ENCODE data around the gene SAPCD2.
"Not testable (repeated sequence)": the region's sequence is repeated elsewhere in the genome, so short reads cannot be mapped to it uniquely, and the experiment has no call there.

SAPCD2 gene, protein sequence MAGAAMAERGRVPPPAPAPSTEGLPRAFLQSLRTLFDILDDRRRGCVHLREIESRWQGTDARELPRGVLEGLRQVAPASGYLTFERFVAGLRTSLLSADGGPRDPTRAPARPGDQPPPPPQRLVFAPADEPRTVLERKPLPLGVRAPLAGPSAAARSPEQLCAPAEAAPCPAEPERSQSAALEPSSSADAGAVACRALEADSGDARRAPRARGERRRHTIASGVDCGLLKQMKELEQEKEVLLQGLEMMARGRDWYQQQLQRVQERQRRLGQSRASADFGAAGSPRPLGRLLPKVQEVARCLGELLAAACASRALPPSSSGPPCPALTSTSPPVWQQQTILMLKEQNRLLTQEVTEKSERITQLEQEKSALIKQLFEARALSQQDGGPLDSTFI
- 0.88 to 1.9 (median 1.5) reads per million in 4 experiments for total RNA-seq

- DNase-seq, result peak; percentile 76
Observed at GRCh38 chr9:137070201-137070905, at the start of gene SAPCD2. SAPCD2 (minus strand) TSS chr9:137070557; CDS start chr9:137070460, 97 bp downstream.

GRCh38 chr9:137118092-137118603 is 47.8 kb upstream of the SAPCD2 start:
- not testable (repeated sequence) for DNase-seq

GRCh38 chr9:137117269-137117731 is 46.9 kb upstream of the SAPCD2 start:
- no peak for DNase-seq

- no peak for DNase-seq
Observed at GRCh38 chr9:137116728-137117127, 46.4 kb upstream of the SAPCD2 start.

- no peak for DNase-seq
Observed at GRCh38 chr9:137116027-137116507, 45.7 kb upstream of the SAPCD2 start.

DNA sequence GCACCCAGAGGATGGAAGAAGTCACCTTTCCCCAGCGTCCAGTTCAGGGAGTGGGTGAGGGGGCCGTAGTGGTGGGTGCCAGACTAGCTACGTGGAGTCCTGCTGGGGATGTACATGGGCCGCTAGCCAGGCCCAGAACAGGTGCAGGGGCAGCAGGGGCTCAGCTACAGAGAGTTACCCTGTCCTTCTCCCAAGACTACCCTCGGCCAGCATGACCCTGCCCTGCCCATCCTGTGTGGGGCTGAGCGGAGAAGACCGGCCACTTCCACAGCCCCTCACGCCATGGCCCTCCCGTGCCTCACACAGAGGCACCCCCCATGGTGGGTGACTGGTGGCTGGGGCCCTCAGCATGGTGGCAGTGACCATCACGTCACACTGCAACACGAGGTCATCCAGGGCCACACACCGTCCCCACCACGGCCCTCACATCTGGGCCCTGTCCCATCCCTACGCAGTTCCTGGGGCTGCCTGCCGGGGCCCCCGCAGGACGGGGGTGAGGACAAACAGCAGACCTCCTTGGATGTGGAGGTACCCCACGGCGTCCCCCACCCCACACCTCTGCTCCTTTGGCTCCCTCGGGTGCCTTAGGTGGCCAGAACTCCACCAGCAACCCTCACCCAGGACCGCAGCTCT is 45.2 kb upstream of the SAPCD2 start:
- no peak for DNase-seq

GRCh38 chr9:137114613-137115393 is 44.4 kb upstream of the SAPCD2 start, which contains the start of gene DPP7:
DPP7 (minus strand) TSS chr9:137114733; CDS start chr9:137114713, 20 bp downstream.
- DNase-seq, result peak; percentile 66

- DNase-seq, result no peak
Observed at GRCh38 chr9:137114220-137114612, 43.9 kb upstream of the SAPCD2 start.

DNA sequence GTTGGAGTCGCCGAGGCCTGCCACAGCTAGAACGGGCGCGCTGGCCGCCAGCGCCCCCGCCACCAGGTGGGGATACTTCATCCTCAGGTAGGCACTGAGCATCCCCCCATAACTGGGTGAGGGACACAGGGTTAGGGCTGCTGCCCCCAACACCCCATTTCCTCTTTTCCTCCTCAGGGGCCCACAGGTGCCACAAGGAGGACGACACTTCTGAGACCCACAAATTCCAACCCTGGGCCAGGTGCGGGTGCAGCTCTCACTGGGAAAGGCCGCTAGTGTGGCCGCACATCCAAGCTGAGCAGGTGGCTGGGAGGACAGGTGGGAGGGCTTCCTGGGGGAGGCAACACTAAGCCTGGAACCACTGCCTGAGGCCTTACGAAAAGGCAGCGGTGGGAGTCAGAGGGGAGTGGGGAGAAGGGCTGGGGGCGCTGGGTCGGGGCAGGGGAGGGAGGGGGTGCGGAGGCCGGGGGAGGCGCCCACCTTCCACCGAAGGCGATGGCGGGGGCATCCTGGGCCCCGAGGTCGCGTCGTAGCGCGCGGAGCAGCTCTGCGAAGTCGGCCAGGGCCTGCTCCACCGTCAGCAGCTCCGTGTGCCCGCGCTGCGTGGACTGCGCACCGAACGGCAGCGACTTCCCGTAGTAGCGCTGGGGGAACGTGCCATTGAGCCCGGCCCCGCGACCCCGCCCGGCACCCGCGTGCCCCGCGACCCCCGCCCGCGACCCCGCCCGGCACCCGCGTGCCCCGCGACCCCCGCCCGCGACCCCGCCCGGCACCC is 43.2 kb upstream of the SAPCD2 start:
- no peak for DNase-seq

- no peak for DNase-seq
Observed at GRCh38 chr9:137112564-137113384, 42.4 kb upstream of the SAPCD2 start.

- DNase-seq, result no peak
Observed at GRCh38 chr9:137111788-137112563, 41.6 kb upstream of the SAPCD2 start.

DNA sequence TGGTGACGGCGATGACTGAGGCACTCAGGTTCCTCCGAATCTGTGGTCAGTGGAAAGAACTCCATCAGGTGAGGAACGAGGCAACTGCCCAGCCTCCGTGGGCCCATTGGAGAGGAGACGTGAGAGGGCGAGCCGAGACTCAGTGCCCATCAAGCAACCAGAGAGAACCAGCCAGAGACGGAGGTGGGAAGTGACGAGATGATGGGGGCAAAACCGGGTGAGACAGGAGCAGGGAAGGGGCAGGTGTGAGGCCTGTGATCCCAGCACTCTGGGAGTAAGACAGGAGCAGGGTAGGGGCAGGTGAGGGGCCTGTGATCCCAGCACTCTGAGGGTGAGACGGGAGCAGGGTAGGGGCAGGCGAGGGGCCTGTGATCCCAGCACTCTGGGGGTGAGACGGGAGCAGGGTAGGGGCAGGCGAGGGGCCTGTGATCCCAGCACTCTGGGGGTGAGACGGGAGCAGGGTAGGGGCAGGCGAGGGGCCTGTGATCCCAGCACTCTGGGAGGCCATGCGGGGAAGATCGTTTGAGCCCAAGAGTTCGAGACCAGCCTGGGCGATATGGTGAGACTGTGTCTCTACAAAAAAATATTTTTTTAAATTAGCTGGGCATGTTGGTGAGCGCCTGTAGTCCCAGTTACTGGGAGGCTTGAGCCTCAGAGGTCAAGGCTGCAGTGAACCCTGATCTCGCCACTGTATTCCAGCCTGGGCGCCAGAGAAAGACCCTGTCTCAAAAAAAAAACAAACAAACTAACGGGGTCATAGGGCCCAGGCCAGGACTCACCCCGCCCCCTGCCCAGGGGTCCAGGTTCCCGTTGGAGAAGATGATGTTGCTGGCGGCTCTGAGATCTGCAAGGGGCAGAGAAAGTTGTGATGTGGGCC is 40.8 kb upstream of the SAPCD2 start:
- DNase-seq, result no peak

DNA sequence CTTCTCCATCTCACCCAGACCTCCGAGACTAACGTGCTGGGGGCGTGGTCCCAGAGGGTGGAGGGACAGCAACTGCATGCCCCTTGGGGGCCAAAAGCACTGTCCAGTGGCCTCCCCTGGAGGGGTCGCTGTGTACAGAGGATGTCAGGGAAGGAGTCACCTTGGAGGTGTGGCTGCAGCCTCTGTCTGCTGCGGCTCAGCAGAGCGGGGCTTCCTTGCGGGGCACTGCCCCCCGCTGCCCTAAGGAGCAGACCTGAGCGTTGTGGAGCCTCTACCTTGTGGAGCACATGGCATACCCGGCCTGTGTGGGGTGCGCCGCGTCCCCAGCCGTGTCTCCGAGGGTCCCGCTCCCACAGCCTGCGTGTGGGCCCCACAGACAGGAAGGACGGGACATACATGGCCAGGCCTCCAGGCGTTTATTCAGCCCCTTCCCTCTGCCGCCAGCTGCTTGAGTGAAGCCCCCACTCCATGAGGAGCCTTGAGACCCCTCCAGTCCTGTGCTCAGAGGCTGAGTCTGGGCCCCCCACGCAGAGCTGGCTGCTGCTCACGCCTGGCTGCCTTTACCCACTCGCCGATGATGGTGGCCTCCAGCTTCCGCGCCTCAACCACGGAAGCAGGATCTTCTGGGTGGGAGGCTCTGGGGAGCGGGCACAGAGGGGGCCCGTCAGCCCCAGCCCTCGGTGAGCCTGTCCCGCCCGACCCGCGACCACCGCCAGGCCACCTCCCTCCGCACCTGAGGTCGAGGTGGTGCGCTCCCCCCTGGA is 40.0 kb upstream of the SAPCD2 start:
- no peak for DNase-seq

GRCh38 chr9:137109250-137110146 is 39.1 kb upstream of the SAPCD2 start:
- no peak for DNase-seq

- DNase-seq, result no peak
Observed at GRCh38 chr9:137108608-137109249, 38.4 kb upstream of the SAPCD2 start.

GRCh38 chr9:137107982-137108381 is 37.6 kb upstream of the SAPCD2 start:
- no peak for DNase-seq
